Esophagus (tissue), 2 donors: Measurements from ENCODE around the gene CBX6. TPM values are rescaled to one million over a fixed set of nuclear protein-coding genes. Genes with fewer than 3 reads are reported as not detected.

Source experiments
- H3K27ac ChIP-seq, 2 donors: one replicate each; pipeline ENCODE4 v1.5.1; 2013; ENCODE audit warnings: low read depth in 2 of 2, mild to moderate bottlenecking in 2 of 2, inconsistent platforms in 1 of 2, low read length in 1 of 2, moderate library complexity in 1 of 2
- H3K27me3 ChIP-seq, 2 donors: one replicate each; pipeline ENCODE4 v1.6.1; 2013; ENCODE audit warnings: low read length in 2 of 2, control low read depth in 1 of 2, mild to moderate bottlenecking in 1 of 2; ENCODE audit not compliant: insufficient read depth in 2 of 2, control insufficient read depth in 1 of 2
- H3K36me3 ChIP-seq, 2 donors: one replicate each; pipeline ENCODE4 v1.6.1; 2013; ENCODE audit warnings: low read length in 1 of 2; ENCODE audit not compliant: control insufficient read depth in 2 of 2, insufficient read depth in 2 of 2
- H3K4me1 ChIP-seq, 2 donors: one replicate each; pipeline ENCODE4 v1.6.1; 2013; ENCODE audit warnings: low read length in 1 of 2; ENCODE audit not compliant: control insufficient read depth in 2 of 2, insufficient read depth in 2 of 2
- H3K4me3 ChIP-seq, 2 donors: one replicate each; pipeline ENCODE4 v1.5.1; 2013; ENCODE audit warnings: low read length in 2 of 2, mild to moderate bottlenecking in 2 of 2, low read depth in 1 of 2, moderate library complexity in 1 of 2
- H3K9me3 ChIP-seq, 2 donors: one replicate each; pipeline ENCODE4 v1.6.1; 2013; ENCODE audit warnings: mild to moderate bottlenecking in 2 of 2, low read depth in 1 of 2, low read length in 1 of 2, moderate library complexity in 1 of 2; ENCODE audit not compliant: control insufficient read depth in 2 of 2, insufficient read depth in 1 of 2
- WGBS, 2 donors: extraction: QIAGEN DNeasy Blood & Tissue Kit; methylation state at CpG; one replicate each; pipeline ENCODE4 v1.1.7; 2013; 5-methylcytosine and 5-hydroxymethylcytosine counted together
- polyA plus RNA-seq, 2 donors: library from polyadenylated mRNA; stranded (reverse); fragments of 200-250 nt; gene quantifications; one replicate each; pipeline ENCODE4 v1.2.3, GENCODE V29; 2013
- donor health status: healthy with polysubstance abuse.
- donor health status: Bipolar disorder and iron deficiency.

The CBX6 gene
- polyA plus RNA-seq, 2 donors = 6.4 to 8.5 TPM

DNA sequence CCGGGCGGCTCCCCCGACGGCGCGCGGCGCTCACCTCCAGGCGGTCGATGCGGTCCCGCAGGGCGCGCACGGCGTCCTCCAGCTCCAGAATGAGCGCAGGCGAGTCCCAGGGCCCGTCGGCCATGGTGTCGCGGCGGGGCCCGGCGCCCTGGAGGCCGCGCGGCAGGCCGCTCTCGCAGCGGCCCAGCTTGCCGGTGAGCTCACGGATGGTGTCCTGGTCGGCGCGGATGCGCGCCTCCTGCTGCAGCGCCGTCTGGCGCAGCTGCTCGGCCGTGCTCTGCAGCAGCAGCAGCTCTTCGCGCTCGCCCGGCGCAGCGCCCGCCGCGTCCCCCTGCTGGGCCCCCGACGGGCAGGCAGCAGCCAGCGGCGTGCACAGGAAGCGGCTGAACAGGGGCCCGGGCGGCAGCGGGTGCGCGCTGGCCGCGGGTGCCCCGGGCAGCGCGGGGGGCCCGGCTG, 28.8 kb downstream of the CBX6 start:
- WGBS, 2 donors = 0 to 1% methylated on average over 46 to 68 of the region's 68 CpGs
- Histone ChIP-seq H3K4me3 (peak overlapping the region; percentile 19 to 45), H3K9me3 (no peaks in the 10 kb centered on the region), H3K27me3 (peaks cover 0 to 7% of the 10 kb centered on the region in 2 donors), H3K27ac (peak overlapping the region; percentile 42 to 43), H3K36me3 (no peaks in the 10 kb centered on the region), H3K4me1 (peaks cover 0 to 6% of the 10 kb centered on the region in 2 donors)

DNA sequence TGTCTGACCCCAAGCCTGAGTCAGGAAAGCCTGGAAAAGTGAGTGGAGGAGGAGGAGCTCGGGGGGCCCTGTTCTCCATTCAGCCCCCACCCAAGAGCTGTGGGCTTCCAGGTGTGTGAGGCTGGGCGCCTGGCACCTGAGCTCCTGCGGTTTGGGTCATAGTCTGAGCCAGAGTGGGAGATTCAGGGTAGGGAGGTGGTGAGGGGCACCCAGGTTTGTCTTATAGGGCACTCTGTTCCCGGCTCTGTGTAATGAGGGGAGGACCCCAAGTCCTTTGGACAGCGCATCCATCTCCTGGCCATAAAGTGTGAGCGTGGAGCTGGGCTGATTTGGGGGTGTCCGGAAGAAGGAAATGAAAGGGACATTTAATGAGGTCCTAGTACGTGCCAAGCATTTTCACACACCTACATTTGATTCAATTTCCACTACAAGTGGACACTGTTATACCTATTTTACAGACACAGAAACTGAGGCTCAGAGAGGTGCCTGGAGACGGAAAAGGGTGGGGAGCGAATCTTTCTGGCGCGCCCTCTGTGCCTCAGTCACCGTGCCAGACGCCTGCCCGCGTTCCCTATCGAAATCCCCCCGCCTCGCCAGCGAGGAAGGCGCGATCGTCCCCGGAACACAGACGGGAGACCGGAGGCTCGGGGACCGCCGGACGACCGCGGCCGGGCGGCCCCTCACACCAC, 29.4 kb downstream of the CBX6 start:
- Histone ChIP-seq H3K4me3 (peak overlapping the region; percentile 19 to 45), H3K27ac (peak overlapping the region; percentile 42 to 43), H3K9me3 (no peaks in the 10 kb centered on the region), H3K36me3 (no peaks in the 10 kb centered on the region), H3K4me1 (peaks cover 0 to 6% of the 10 kb centered on the region in 2 donors), H3K27me3 (peaks cover 0 to 7% of the 10 kb centered on the region in 2 donors)
- WGBS, 2 donors = 26 to 30% methylated on average over 34 of the region's 34 CpGs

- H3K4me3 ChIP-seq = no peak overlapping the region
- H3K36me3 ChIP-seq = no peaks in the 10 kb centered on the region
- peaks cover 0 to 7% of the 10 kb centered on the region in 2 donors for H3K27me3 ChIP-seq
- H3K27ac ChIP-seq = no peak overlapping the region
- WGBS, 2 donors = 72 to 75% methylated on average over 5 of the region's 5 CpGs
- H3K9me3 ChIP-seq = no peaks in the 10 kb centered on the region
- peaks cover 0 to 6% of the 10 kb centered on the region in 2 donors for H3K4me1 ChIP-seq
Measured at GRCh38 chr22:38841635-38842034, 30.4 kb downstream of the CBX6 start.

GRCh38 chr22:38841211-38841610, 30.8 kb downstream of the CBX6 start:
- no peak overlapping the region for H3K27ac ChIP-seq
- H3K27me3 ChIP-seq = peaks cover 0 to 7% of the 10 kb centered on the region in 2 donors
- WGBS, 2 donors = 33 to 36% methylated on average over 7 of the region's 7 CpGs

GRCh38 chr22:38840129-38840528, 31.9 kb downstream of the CBX6 start:
- H3K4me1 ChIP-seq = peaks cover 0 to 6% of the 10 kb centered on the region in 2 donors
- H3K4me3 ChIP-seq = no peak overlapping the region
- H3K36me3 ChIP-seq = no peaks in the 10 kb centered on the region
- no peak overlapping the region for H3K27ac ChIP-seq
- H3K27me3 ChIP-seq = peaks cover 0 to 7% of the 10 kb centered on the region in 2 donors
- H3K9me3 ChIP-seq = no peaks in the 10 kb centered on the region
- 88 to 95% methylated on average over 3 of the region's 3 CpGs for WGBS, 2 donors

More at GRCh38 chr22:38841211-38841610, 30.8 kb downstream of the CBX6 start:
- peaks cover 0 to 6% of the 10 kb centered on the region in 2 donors for H3K4me1 ChIP-seq
- H3K4me3 ChIP-seq = no peak overlapping the region
- H3K9me3 ChIP-seq = no peaks in the 10 kb centered on the region
- no peaks in the 10 kb centered on the region for H3K36me3 ChIP-seq

DNA sequence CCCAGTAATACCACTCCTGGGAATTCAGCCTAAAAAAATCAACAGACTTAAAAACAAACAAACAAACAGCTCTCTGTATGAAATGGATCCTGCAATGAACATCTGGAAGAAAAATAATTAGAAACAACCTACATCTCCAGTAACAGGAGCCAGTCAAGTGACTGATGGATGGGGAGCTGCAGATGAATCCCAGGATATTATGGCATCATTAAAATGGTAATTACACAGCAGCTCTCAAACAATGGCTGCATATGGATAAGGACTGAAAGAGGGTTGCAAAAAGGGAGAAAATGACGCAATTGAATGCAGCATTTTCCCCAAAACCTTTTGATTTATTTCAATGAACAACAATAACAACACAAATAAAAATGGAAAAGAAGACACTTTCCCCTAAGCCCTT, 32.3 kb downstream of the CBX6 start:
- no peak overlapping the region for H3K27ac ChIP-seq
- H3K36me3 ChIP-seq = no peaks in the 10 kb centered on the region
- peaks cover 0 to 6% of the 10 kb centered on the region in 2 donors for H3K4me1 ChIP-seq
- 83 to 89% methylated on average over 1 of the region's 1 CpG for WGBS, 2 donors
- H3K27me3 ChIP-seq = peaks cover 0 to 7% of the 10 kb centered on the region in 2 donors
- H3K4me3 ChIP-seq = no peak overlapping the region
- H3K9me3 ChIP-seq = no peaks in the 10 kb centered on the region

- peaks cover 0 to 2% of the 10 kb centered on the region in 2 donors for H3K4me1 ChIP-seq
- no peaks in the 10 kb centered on the region for H3K9me3 ChIP-seq
- no peaks in the 10 kb centered on the region for H3K36me3 ChIP-seq
- 84 to 88% methylated on average over 6 of the region's 6 CpGs for WGBS, 2 donors
- H3K27ac ChIP-seq = no peak overlapping the region
- H3K4me3 ChIP-seq = no peak overlapping the region
- H3K27me3 ChIP-seq = no peaks in the 10 kb centered on the region
Measured at GRCh38 chr22:38837414-38837928, 34.5 kb downstream of the CBX6 start.

- no peaks in the 10 kb centered on the region for H3K27me3 ChIP-seq
- no peaks in the 10 kb centered on the region for H3K36me3 ChIP-seq
- 70 to 74% methylated on average over 19 of the region's 19 CpGs for WGBS, 2 donors
- H3K4me3 ChIP-seq = no peak overlapping the region
- no peaks in the 10 kb centered on the region for H3K9me3 ChIP-seq
- H3K27ac ChIP-seq = no peak overlapping the region
- H3K4me1 ChIP-seq = no peaks in the 10 kb centered on the region
Measured at GRCh38 chr22:38835888-38836301, 36.1 kb downstream of the CBX6 start.

- peaks cover 0 to 2% of the 10 kb centered on the region in 2 donors for H3K4me1 ChIP-seq
- no peaks in the 10 kb centered on the region for H3K9me3 ChIP-seq
- 81 to 92% methylated on average over 5 of the region's 5 CpGs for WGBS, 2 donors
- no peak overlapping the region for H3K27ac ChIP-seq
- no peaks in the 10 kb centered on the region for H3K36me3 ChIP-seq
- no peaks in the 10 kb centered on the region for H3K27me3 ChIP-seq
- no peak overlapping the region for H3K4me3 ChIP-seq
Measured at GRCh38 chr22:38834991-38835390, 37.0 kb downstream of the CBX6 start.
